ENCODE results near the gene B4GALT1. TPM values are rescaled to one million over a fixed set of nuclear protein-coding genes. Genes with fewer than 3 reads are reported as not detected.

Gene B4GALT1
- total and polyA plus RNA-seq, 2 of the 8 experiments (the other 6 are each of a cell fraction or from before 2014, with no cell fraction given), result 12.8 to 18.2 TPM

GRCh38 chr9:33109097-33109496 lies 58.0 kb downstream of the B4GALT1 start:
- H3K4me1 ChIP-seq (replicated peaks in 1 of 4; ENCODE audit: control insufficient read depth in 3 of 4, insufficient read depth in 4 of 4, low read length in 3 of 4), result peaks cover 0 to 4% (median 1%) of the 10 kb centered on the region in 4 experiments; a peak in 3 of 7 replicates
- no peak overlapping the region for H3K14ac ChIP-seq (ENCODE audit: insufficient read length)
- WGBS, 2 experiments (ENCODE audit: extremely low coverage in 1 of 2, insufficient coverage in 1 of 2, insufficient read length in 1 of 2, insufficient replicate concordance in 2 of 2, low coverage in 1 of 2, low lambda C conversion rate in 2 of 2, missing lambda C conversion rate in 1 of 2), result 80% methylated on average over 3 of the region's 3 CpGs; no CpG with 5 or more reads in 1 of the 2 experiments
- no peaks in the 10 kb centered on the region for H3K23me2 ChIP-seq (ENCODE audit: low read depth, low read length)
- no peak overlapping the region for H2BK12ac ChIP-seq (ENCODE audit: low read depth, low read length)
- no peak overlapping the region for H3K4ac ChIP-seq (replicated peaks; ENCODE audit: insufficient read length, low read depth, low read length)
- no peak overlapping the region for H2AK5ac ChIP-seq (ENCODE audit: low read depth, low read length)
- H4K5ac ChIP-seq (ENCODE audit: insufficient read length, low read depth, low read length), result no peak overlapping the region
- no peak overlapping the region for H2BK5ac ChIP-seq (ENCODE audit: low read depth, low read length)
- TF ChIP-seq SIRT6 (IDR thresholded peaks at IDR 0.05; ENCODE audit: low read length), result no peak
- TF ChIP-seq SP4 (IDR thresholded peaks at IDR 0.05; ENCODE audit: low read length), result no peak
- no peak for TF ChIP-seq FOSL1 (IDR thresholded peaks at IDR 0.05; ENCODE audit: insufficient read depth, low read depth, low read length)
- TF ChIP-seq NANOG (IDR thresholded peaks at IDR 0.05; ENCODE audit: insufficient read depth, low read depth, low read length, poor library complexity, severe bottlenecking), result no peak
- no peak for TF ChIP-seq TAF1 (IDR thresholded peaks at IDR 0.05; ENCODE audit: low read depth, low read length)
- no peak for TF ChIP-seq RXRA (IDR thresholded peaks at IDR 0.05; ENCODE audit: insufficient read depth, low read depth, low read length)
- no peak for TF ChIP-seq TAF7 (optimal IDR thresholded peaks at IDR 0.05; ENCODE audit: borderline replicate concordance, low read depth, low read length)
- TF ChIP-seq KDM1A (IDR thresholded peaks at IDR 0.05; ENCODE audit: borderline replicate concordance, low read length), result no peak
- no peak for TF ChIP-seq POU5F1 (IDR thresholded peaks at IDR 0.05; ENCODE audit: low read depth, low read length)
- TF ChIP-seq RFX5 (IDR thresholded peaks at IDR 0.05; ENCODE audit: borderline replicate concordance, low read depth, low read length), result no peak
- TF ChIP-seq CBX8 (IDR thresholded peaks at IDR 0.05; ENCODE audit: borderline replicate concordance, low read depth, low read length), result no peak
- CTCF ChIA-PET (ENCODE audit: partially characterized antibody), result interaction anchor here (0.7 to 1.5 kb wide), 7 partner anchors 8 to 117 kb away, joined by 3 to 5 read pairs (median 4); no protein-coding TSS in a partner anchor
- H2BK120ac ChIP-seq (replicated peaks; ENCODE audit: low read depth, low read length), result no peak overlapping the region
- H2BK20ac ChIP-seq (ENCODE audit: low read length), result no peak overlapping the region
- FAIRE-seq, result no peak
- H3K79me1 ChIP-seq (ENCODE audit: low read depth, low read length), result no peaks in the 10 kb centered on the region
- no peak overlapping the region; the same call in 1 of the 2 replicates for H4K8ac ChIP-seq (ENCODE audit: extremely low read depth, insufficient read depth, low read length)
- H3K9ac ChIP-seq (replicated peaks in 1 of 4; ENCODE audit: extremely low read depth in 1 of 4, low read depth in 3 of 4, low read length in 3 of 4), result no peak overlapping the region
- POLR2A ChIA-PET (ENCODE audit: partially characterized antibody), result interaction anchor here (1.0 kb wide), 1 partner anchor 85 kb away, joined by 3 read pairs; no protein-coding TSS in a partner anchor
- no peak overlapping the region for H3K4me3 ChIP-seq (ENCODE audit: extremely low read depth in 1 of 4, insufficient read depth in 2 of 4, low read depth in 3 of 4, low read length in 4 of 4)
- H3K79me2 ChIP-seq (ENCODE audit: control insufficient read depth in 1 of 2, insufficient read depth in 2 of 2, low read length in 2 of 2), result no peaks in the 10 kb centered on the region
- no peaks in the 10 kb centered on the region for H3K36me3 ChIP-seq (ENCODE audit: control insufficient read depth in 2 of 4, insufficient read depth in 4 of 4, low read length in 3 of 4)
- H2BK15ac ChIP-seq (ENCODE audit: low read length), result no peak overlapping the region
- H3K56ac ChIP-seq (replicated peaks; ENCODE audit: insufficient read length, low read depth, low read length), result no peak overlapping the region
- no peak overlapping the region for H3K18ac ChIP-seq (ENCODE audit: extremely low read depth, low read length)
- H3K23ac ChIP-seq (ENCODE audit: insufficient read length), result no peak overlapping the region
- H4K91ac ChIP-seq (replicated peaks; ENCODE audit: insufficient read length, low read length), result no peak overlapping the region
- no peak overlapping the region for H3K27ac ChIP-seq (ENCODE audit: low read depth, low read length)
- H3K4me2 ChIP-seq (ENCODE audit: insufficient read depth in 1 of 2, low read depth in 2 of 2, low read length in 2 of 2), result no peak overlapping the region
- H4K20me1 ChIP-seq (replicated peaks in 1 of 2; ENCODE audit: control insufficient read depth in 1 of 2, insufficient read depth in 2 of 2, low read length in 2 of 2), result no peaks in the 10 kb centered on the region
- no peaks in the 10 kb centered on the region for H3K9me3 ChIP-seq (ENCODE audit: insufficient read depth in 2 of 2, low read depth in 1 of 2, low read length in 1 of 2)
- no peaks in the 10 kb centered on the region for H3K27me3 ChIP-seq (replicated peaks in 1 of 4; ENCODE audit: control insufficient read depth in 3 of 4, extremely low read depth in 1 of 4, insufficient read depth in 3 of 4, low read length in 3 of 4)
- no peak overlapping the region for H2AFZ ChIP-seq (ENCODE audit: low read length)
- DNase-seq (ENCODE audit: low read depth in 1 of 2, low spot score in 2 of 2), result no peak
